CD4-positive, alpha-beta T cell (primary cell): Measurements from ENCODE around the gene PRRX2. TPM values are rescaled to one million over a fixed set of nuclear protein-coding genes. Genes with fewer than 3 reads are reported as not detected.

Source experiments
- ATAC-seq: fragments of 200-7000 bp; cut with Tn5 transposase; one replicate; pipeline ENCODE4 v1.10.0; 2022; ENCODE audit warnings: mild to moderate bottlenecking; ENCODE audit not compliant: poor library complexity
- CTCF ChIA-PET: fragments of 350-600 bp; sonication (Branson Sonifier 250); formaldehyde crosslinking; loops from one replicate; lab custom pipeline; 2021; ENCODE audit warnings: antibody characterized with exemption, inconsistent platforms; lab: Charles Lee
- POLR2A ChIA-PET: fragments of 350-600 bp; sonication (Branson Sonifier 250); formaldehyde crosslinking; loops from one replicate; lab custom pipeline; 2021; ENCODE audit warnings: antibody characterized with exemption, inconsistent platforms; lab: Charles Lee
- DNase-seq, 14 experiments: peaks; one replicate each; pipeline ENCODE4 v3.0.0-alpha.2; 2013 to 2020; ENCODE audit warnings: mixed read lengths in 2 of 14
- H3K27ac ChIP-seq, 2 donors: one replicate each; pipeline versions ENCODE4 v1.5.1 to v1.7.0; 2013; ENCODE audit warnings: low read length in 2 of 2, low read depth in 1 of 2, mild to moderate bottlenecking in 1 of 2
- H3K27me3 ChIP-seq, 2 experiments: 1 replicate in 1 of 2; 2 replicates in 1 of 2; pipeline versions ENCODE4 v1.6.1 to v1.7.0; 2013; ENCODE audit warnings: low read length in 2 of 2, control low read depth in 1 of 2, mild to moderate bottlenecking in 1 of 2, moderate library complexity in 1 of 2; ENCODE audit not compliant: insufficient read depth in 2 of 2, control insufficient read depth in 1 of 2
- H3K36me3 ChIP-seq: one replicate; pipeline ENCODE4 v1.6.1; 2013; ENCODE audit warnings: low read length, control low read depth; ENCODE audit not compliant: insufficient read depth
- H3K4me1 ChIP-seq: one replicate; pipeline ENCODE4 v1.6.1; 2013; ENCODE audit warnings: low read length, control low read depth; ENCODE audit not compliant: insufficient read depth
- H3K4me3 ChIP-seq: one replicate; pipeline ENCODE4 v1.5.1; 2013; ENCODE audit warnings: mild to moderate bottlenecking, low read length, moderate library complexity
- H3K9me3 ChIP-seq, 2 experiments: 1 replicate in 1 of 2; 2 replicates in 1 of 2; pipeline versions ENCODE4 v1.6.1 to v1.7.0; 2013; ENCODE audit warnings: low read length in 2 of 2, mild to moderate bottlenecking in 2 of 2, control low read depth in 1 of 2, moderate library complexity in 1 of 2; ENCODE audit not compliant: control insufficient read depth in 1 of 2, insufficient read depth in 1 of 2
- H3K27ac Mint-ChIP-seq: one replicate; pipeline ENCODE4 v1.8.0; 2020; ENCODE audit warnings: mixed read lengths
- H3K27me3 Mint-ChIP-seq: one replicate; pipeline ENCODE4 v1.8.0; 2021; ENCODE audit warnings: mixed read lengths
- H3K36me3 Mint-ChIP-seq: one replicate; pipeline ENCODE4 v1.8.0; 2021; ENCODE audit warnings: low read depth, mixed read lengths
- H3K4me1 Mint-ChIP-seq: one replicate; pipeline ENCODE4 v1.8.0; 2021; ENCODE audit warnings: low read depth, mixed read lengths
- H3K4me3 Mint-ChIP-seq: one replicate; pipeline ENCODE4 v1.8.0; 2020; ENCODE audit warnings: mild to moderate bottlenecking, mixed read lengths
- H3K9me3 Mint-ChIP-seq: one replicate; pipeline ENCODE4 v1.8.0; 2020; ENCODE audit warnings: mixed read lengths
- CTCF ChIP-seq: fragments of 200-600 bp; IDR thresholded peaks from one replicate; pipeline ENCODE4 v1.8.0; 2022; ENCODE audit warnings: antibody characterized with exemption, mild to moderate bottlenecking
- intact Hi-C, 2 experiments: fragments of 100-400 bp; cut with DNase I in 1 of 2; cut with micrococcal nuclease in 1 of 2; formaldehyde crosslinking; loops; one replicate each; pipeline versions ENCODE4 v1.15.1 to v1.9.0; 2023 to 2025; cut with DNase I, micrococcal nuclease
- total RNA-seq, 174 experiments: library from RNA in 2 of 174; stranded (reverse) in 2 of 174; gene quantifications; one replicate each; pipeline ENCODE4 v1.2.3 and lab custom pipeline; 2021 to 2026

Gene PRRX2
- total RNA-seq, 2 experiments from 2014 or later, result not detected

- intact Hi-C loops, result no loop called here
Observed at GRCh38 chr9:129716091-129716490, 50.6 kb downstream of the PRRX2 start.

GRCh38 chr9:129717991-129718390 lies 52.5 kb downstream of the PRRX2 start:
- H3K4me1 ChIP-seq, result peaks cover 5% of the 10 kb centered on the region
- Mint-ChIP-seq H3K9me3 (no peaks in the 10 kb centered on the region), H3K27ac (no peak overlapping the region), H3K27me3 (peaks cover 11% of the 10 kb centered on the region), H3K4me1 (peaks cover 3% of the 10 kb centered on the region), H3K4me3 (no peak overlapping the region), H3K36me3 (no peaks in the 10 kb centered on the region)
- no peak overlapping the region for H3K27ac ChIP-seq
- intact Hi-C loops, result no loop called here
- H3K36me3 ChIP-seq, result no peaks in the 10 kb centered on the region
- H3K9me3 ChIP-seq, result no peaks in the 10 kb centered on the region
- ChIA-PET POLR2A (no interaction called here), CTCF (interaction anchor here (1.2 kb wide), 1 partner anchor 8 kb away, joined by 3 read pairs; no protein-coding TSS in a partner anchor)
- no peak for DNase-seq
- TF ChIP-seq CTCF, result no peak
- H3K4me3 ChIP-seq, result no peak overlapping the region
- ATAC-seq, result no peak
- H3K27me3 ChIP-seq, result peaks cover 0 to 3% of the 10 kb centered on the region in 2 experiments

More at GRCh38 chr9:129716091-129716490, 50.6 kb downstream of the PRRX2 start:
- CTCF ChIA-PET, result interaction anchor here (1.2 kb wide), 1 partner anchor 11 kb away, joined by 5 read pairs; no protein-coding TSS in a partner anchor
- Mint-ChIP-seq H3K27me3 (peaks cover 11% of the 10 kb centered on the region), H3K36me3 (no peaks in the 10 kb centered on the region), H3K4me1 (peaks cover 17% of the 10 kb centered on the region), H3K27ac (no peak overlapping the region), H3K9me3 (no peaks in the 10 kb centered on the region), H3K4me3 (no peak overlapping the region)
- Histone ChIP-seq H3K27ac (no peak overlapping the region), H3K4me1 (peaks cover 24% of the 10 kb centered on the region), H3K27me3 (no peaks in the 10 kb centered on the region), H3K36me3 (no peaks in the 10 kb centered on the region), H3K4me3 (no peak overlapping the region), H3K9me3 (no peaks in the 10 kb centered on the region)
- DNase-seq, result no peak
- no peak for TF ChIP-seq CTCF
- no peak for ATAC-seq
- POLR2A ChIA-PET, result no interaction called here

GRCh38 chr9:129718647-129719046 lies 53.2 kb downstream of the PRRX2 start:
- Mint-ChIP-seq H3K27ac (no peak overlapping the region), H3K4me1 (no peaks in the 10 kb centered on the region), H3K4me3 (no peak overlapping the region), H3K27me3 (peaks cover 11% of the 10 kb centered on the region), H3K36me3 (no peaks in the 10 kb centered on the region), H3K9me3 (no peaks in the 10 kb centered on the region)
- ChIA-PET CTCF (interaction anchor here (1.2 kb wide), 1 partner anchor 8 kb away, joined by 3 read pairs; no protein-coding TSS in a partner anchor), POLR2A (no interaction called here)
- peaks cover 0 to 3% of the 10 kb centered on the region in 2 experiments for H3K27me3 ChIP-seq
- no peak for DNase-seq
- TF ChIP-seq CTCF, result no peak
- H3K4me1 ChIP-seq, result no peaks in the 10 kb centered on the region
- H3K4me3 ChIP-seq, result no peak overlapping the region
- no peak for ATAC-seq
- H3K9me3 ChIP-seq, result no peaks in the 10 kb centered on the region
- intact Hi-C loops, result no loop called here
- H3K27ac ChIP-seq, result no peak overlapping the region
- no peaks in the 10 kb centered on the region for H3K36me3 ChIP-seq
